ENCODE data around the gene JAM3. TPM values are rescaled to one million over a fixed set of nuclear protein-coding genes. Genes with fewer than 3 reads are reported as not detected.

Gene JAM3
- total and polyA plus RNA-seq, 9 of the 15 experiments (the other 6 are each of a cell fraction or from before 2014, with no cell fraction given): 0.22 to 0.76 (median 0.40) TPM

- TF ChIP-seq ZFP36 (IDR thresholded peaks at IDR 0.05; ENCODE audit: low read depth, low read length, partially characterized antibody) (no peak), ZNF511 (CRISPR knock-in tag; IDR thresholded peaks at IDR 0.05) (no peak), PML (IDR thresholded peaks at IDR 0.05; ENCODE audit: low read length) (no peak)
Observed at GRCh38 chr11:134068829-134069425, at the start of gene JAM3 (continued).

- H2AFZ ChIP-seq (ENCODE audit: low read depth, low read length): no peak overlapping the region
- H3K9me3 ChIP-seq (replicated peaks; ENCODE audit: control insufficient read depth, insufficient read depth, low read depth, low read length): no peaks in the 10 kb centered on the region
- no peak for ATAC-seq
- FAIRE-seq: no peak
- no peaks in the 10 kb centered on the region for H4K20me1 ChIP-seq (replicated peaks; ENCODE audit: control insufficient read depth, insufficient read depth, low read length)
- ChIA-PET CTCF (ENCODE audit: low intra/inter-chr PET ratio) (interaction anchor here (0.6 kb wide), 1 partner anchor 123 kb away, joined by 3 read pairs; no protein-coding TSS in a partner anchor), POLR2A (interaction anchor here (0.6 kb wide), 1 partner anchor 72 kb away, joined by 3 read pairs; no protein-coding TSS in a partner anchor)
- TF ChIP-seq MXD1 (CRISPR knock-in tag; IDR thresholded peaks at IDR 0.05; ENCODE audit: borderline replicate concordance, poor library complexity, severe bottlenecking) (no peak), MAFF (IDR thresholded peaks at IDR 0.05; ENCODE audit: low read length) (no peak), MLLT1 (IDR thresholded peaks at IDR 0.05) (no peak), RERE (CRISPR knock-in tag; IDR thresholded peaks at IDR 0.05; ENCODE audit: borderline replicate concordance) (no peak), PHB (CRISPR knock-in tag; IDR thresholded peaks at IDR 0.05) (no peak), ATF1 (CRISPR knock-in tag; IDR thresholded peaks at IDR 0.05) (no peak), ATF1 (tag; IDR thresholded peaks at IDR 0.05) (no peak), HNRNPL (IDR thresholded peaks at IDR 0.05; ENCODE audit: low read depth, low read length) (no peak), SMARCA4 (IDR thresholded peaks at IDR 0.05) (no peak)
- no peak overlapping the region for H3K4me3 ChIP-seq
- no peak overlapping the region for H3K4me2 ChIP-seq (ENCODE audit: insufficient read depth, low read length)
- 1% methylated on average over 7 of the region's 7 CpGs for WGBS (ENCODE audit: insufficient coverage, low coverage, missing lambda C conversion rate)
- peaks cover 10 to 69% of the 10 kb centered on the region in 2 experiments; a peak in 4 of 5 replicates for H3K27me3 ChIP-seq (ENCODE audit: control insufficient read depth in 2 of 2, insufficient read depth in 2 of 2, low read length in 2 of 2)
- no peaks in the 10 kb centered on the region for H3K79me2 ChIP-seq (ENCODE audit: control insufficient read depth, insufficient read depth, low read length)
- intact Hi-C loops (cut with micrococcal nuclease) (no loop called here), in situ Hi-C loops (cut with MboI) (no loop called here)
- BruUV-seq (replicated peaks): no TSS peak
- H3K9me1 ChIP-seq (ENCODE audit: control insufficient read depth, insufficient read depth, low read length): no peaks in the 10 kb centered on the region
- no peak overlapping the region for H3K9ac ChIP-seq (ENCODE audit: insufficient read depth in 1 of 2, low read depth in 2 of 2, low read length in 2 of 2)
- no peaks in the 10 kb centered on the region for H3K4me1 ChIP-seq (replicated peaks in 1 of 2; ENCODE audit: control insufficient read depth in 2 of 2, insufficient read depth in 2 of 2, low read length in 2 of 2)
- H3K36me3 ChIP-seq (ENCODE audit: control insufficient read depth, insufficient read depth, low read length): no peaks in the 10 kb centered on the region
- no peak for DNase-seq (ENCODE audit: extremely low read depth in 1 of 4, low spot score in 3 of 4)
- H3K27ac ChIP-seq (ENCODE audit: extremely low read depth, low read depth, low read length): no peak overlapping the region
Observed at GRCh38 chr11:134019500-134019899, 49.4 kb upstream of the JAM3 start.
